HCT116 (cell line): Measurements from ENCODE around the gene LRRFIP1. TPM values are rescaled to one million over a fixed set of nuclear protein-coding genes. Genes with fewer than 3 reads are reported as not detected.
A peak's percentile ranks its signal among the peaks of the same experiment; 100 is the strongest.

Experiments used
- ATAC-seq: fragments of 200-7000 bp; cut with Tn5 transposase; 2 replicates; pipeline ENCODE4 v1.9.1; 2020; ENCODE audit warnings: mild to moderate bottlenecking, moderate library complexity
- BruUV-seq: library from RNA; stranded (reverse); fragments of 400-500 nt; replicated peaks from 2 replicates; lab custom pipeline; 2021; lab: Mats Ljungman, UMichigan
- CTCF ChIA-PET: fragments of 300-600 bp; sonication (Branson Sonifier 250); formaldehyde crosslinking; loops from one replicate; lab custom pipeline; 2021; ENCODE audit warnings: antibody characterized with exemption; lab: Charles Lee
- POLR2A ChIA-PET: fragments of 300-600, 350-600 bp; sonication (Branson Sonifier 250); formaldehyde crosslinking; loops from one replicate; lab custom pipeline; 2021; ENCODE audit warnings: antibody characterized with exemption; lab: Charles Lee
- RAD21 ChIA-PET, 2 experiments: fragments of 300-600 bp; sonication (Branson Sonifier 250); formaldehyde crosslinking; loops; one replicate each; lab custom pipeline; 2023; ENCODE audit warnings: low total read pairs in 2 of 2; ENCODE audit not compliant: uncharacterized antibody in 2 of 2, unreplicated experiment in 2 of 2, low non-redundant PET in 1 of 2; lab: Charles Lee
- DNase-seq: peaks from one replicate; pipeline ENCODE4 v3.0.0-alpha.2; 2010; ENCODE audit warnings: low read depth, low spot score
- H2AFZ ChIP-seq: fragments of 200-600 bp; shearing (Covaris generic), sonication (generic); 2 replicates; pipeline ENCODE4 v1.6.1; 2017; ENCODE audit warnings: low read depth, mixed run types, mixed read lengths, antibody characterized with exemption, low read length; ENCODE audit not compliant: poor library complexity, severe bottlenecking
- H3K27ac ChIP-seq: 2 replicates; pipeline ENCODE4 v1.5.1; 2012; ENCODE audit warnings: low read depth, low read length
- H3K27me3 ChIP-seq: fragments of 200-600 bp; sonication (generic); 2 replicates; pipeline ENCODE4 v1.6.1; 2016; ENCODE audit warnings: mixed run types, low read length, mixed read lengths; ENCODE audit not compliant: insufficient read depth
- H3K36me3 ChIP-seq, 2 experiments: fragments of 200-500 bp in 1 of 2; fragments of 200-600 bp in 1 of 2; sonication (Bioruptor generic) in 1 of 2; sonication (generic) in 1 of 2; 2 replicates each; pipeline versions ENCODE4 v1.5.1 to v1.6.1; 2014 to 2016; ENCODE audit warnings: low read length in 2 of 2, inconsistent platforms in 1 of 2, mixed read lengths in 1 of 2, mixed run types in 1 of 2; ENCODE audit not compliant: insufficient read depth in 2 of 2, control insufficient read depth in 1 of 2
- H3K4me1 ChIP-seq, 2 experiments: fragments of 200-600 bp in 1 of 2; sonication (generic) in 1 of 2; 2 replicates each; pipeline versions ENCODE4 v1.5.1 to v1.6.1; 2012 to 2017; ENCODE audit warnings: low read length in 2 of 2, inconsistent platforms in 1 of 2, mild to moderate bottlenecking in 1 of 2, mixed read lengths in 1 of 2, mixed run types in 1 of 2, moderate library complexity in 1 of 2; ENCODE audit not compliant: insufficient read depth in 2 of 2, control insufficient read depth in 1 of 2
- H3K4me2 ChIP-seq: fragments of 200-600 bp; sonication (generic); 2 replicates; pipeline ENCODE4 v1.6.1; 2017; ENCODE audit warnings: mixed run types, low read length, mixed read lengths
- H3K4me3 ChIP-seq, 2 experiments: fragments of 200-600 bp in 1 of 2; sonication (generic) in 1 of 2; replicated peaks in 1 of 2; 2 replicates each; pipeline ENCODE4 v1.5.1; 2011 to 2016; ENCODE audit warnings: low read length in 2 of 2, control low read depth in 1 of 2, low read depth in 1 of 2, mild to moderate bottlenecking in 1 of 2, mixed read lengths in 1 of 2, mixed run types in 1 of 2
- H3K79me2 ChIP-seq: fragments of 200-600 bp; sonication (generic); 2 replicates; pipeline ENCODE4 v1.6.1; 2017; ENCODE audit warnings: mild to moderate bottlenecking, mixed run types, low read length, moderate library complexity, mixed read lengths; ENCODE audit not compliant: insufficient read depth
- H3K9ac ChIP-seq: fragments of 200-600 bp; sonication (generic); 2 replicates; pipeline ENCODE4 v1.6.1; 2016; ENCODE audit warnings: low read length, mixed read lengths
- H3K9me2 ChIP-seq: fragments of 200-600 bp; sonication (generic), shearing (Covaris generic); 2 replicates; pipeline ENCODE4 v1.6.1; 2017; ENCODE audit warnings: mixed run types, mild to moderate bottlenecking, moderate library complexity; ENCODE audit not compliant: insufficient read depth
- H3K9me3 ChIP-seq, 2 experiments: fragments of 200-500 bp in 1 of 2; fragments of 200-600 bp in 1 of 2; sonication (Bioruptor generic) in 1 of 2; sonication (generic) in 1 of 2; 2 replicates each; pipeline ENCODE4 v1.6.1; 2014 to 2017; ENCODE audit warnings: low read length in 2 of 2, mixed read lengths in 2 of 2, inconsistent platforms in 1 of 2, low read depth in 1 of 2, mild to moderate bottlenecking in 1 of 2, mixed run types in 1 of 2, moderate library complexity in 1 of 2; ENCODE audit not compliant: control insufficient read depth in 1 of 2, insufficient read depth in 1 of 2
- H4K20me1 ChIP-seq: fragments of 200-600 bp; sonication (generic), shearing (Covaris generic); 2 replicates; pipeline ENCODE4 v1.6.1; 2017; ENCODE audit warnings: mixed run types, mild to moderate bottlenecking, moderate library complexity; ENCODE audit not compliant: insufficient read depth
- ELF1 ChIP-seq: IDR thresholded peaks from 2 replicates; pipeline ENCODE4 v1.6.1; 2012; ENCODE audit warnings: low read depth, borderline replicate concordance
- EZH2phosphoT487 ChIP-seq: fragments of 200-600 bp; IDR thresholded peaks from 2 replicates; pipeline ENCODE4 v1.6.1; 2018; ENCODE audit warnings: antibody characterized with exemption, borderline replicate concordance
- JUND ChIP-seq: IDR thresholded peaks from 2 replicates; pipeline ENCODE4 v1.6.1; 2012
- RAD21 ChIP-seq: IDR thresholded peaks from 2 replicates; pipeline ENCODE4 v1.6.1; 2012; ENCODE audit warnings: low read depth, mild to moderate bottlenecking
- REST ChIP-seq: IDR thresholded peaks from 2 replicates; pipeline ENCODE4 v1.6.1; 2012; ENCODE audit warnings: low read depth
- SP1 ChIP-seq: IDR thresholded peaks from 2 replicates; pipeline ENCODE4 v1.6.1; 2012; ENCODE audit warnings: low read depth
- SRF ChIP-seq: IDR thresholded peaks from 2 replicates; pipeline ENCODE4 v1.6.1; 2012; ENCODE audit warnings: low read depth
- YY1 ChIP-seq: IDR thresholded peaks from 2 replicates; pipeline ENCODE4 v1.6.1; 2011; ENCODE audit warnings: low read length, low read depth, moderate library complexity, mild to moderate bottlenecking; ENCODE audit not compliant: insufficient replicate concordance; ENCODE audit errors: extremely low read depth
- ZFX ChIP-seq: fragments of 450-650 bp; IDR thresholded peaks from 2 replicates; pipeline ENCODE4 v1.6.1; 2017
- ZNF274 ChIP-seq: fragments of 200-500 bp; sonication (Bioruptor generic); IDR thresholded peaks from 2 replicates; pipeline ENCODE4 v1.6.1; 2014; ENCODE audit warnings: mild to moderate bottlenecking, low read depth, low read length, inconsistent platforms
- intact Hi-C: fragments of 100-400 bp; cut with micrococcal nuclease; formaldehyde crosslinking; loops from 2 replicates; pipeline ENCODE4 v1.10.0; 2022
- total RNA-seq: library from RNA; stranded (reverse); gene quantifications from one replicate; pipeline ENCODE4 v1.2.1, GENCODE V29; 2021; ENCODE audit not compliant: unreplicated experiment
- TF ChIP-seq, protein P1 (sequence below), 3 experiments: fragments of 200-600 bp in 1 of 3; sonication (generic) in 1 of 3; IDR thresholded peaks in 2 of 3; conservative IDR thresholded peaks in 1 of 3; 2 replicates each; pipeline ENCODE4 v1.5.1; 2012 to 2017; ENCODE audit warnings: low read depth in 2 of 3, low read length in 2 of 3, antibody characterized with exemption in 1 of 3, borderline replicate concordance in 1 of 3, control low read depth in 1 of 3, mild to moderate bottlenecking in 1 of 3, mixed read lengths in 1 of 3, mixed run types in 1 of 3, moderate library complexity in 1 of 3; ENCODE audit not compliant: insufficient read depth in 1 of 3
- TF ChIP-seq, protein P2 (sequence below): IDR thresholded peaks from 2 replicates; pipeline ENCODE4 v1.6.1; 2012

Gene LRRFIP1
- total RNA-seq, 1 experiment from 2014 or later: 76.9 TPM

DNA sequence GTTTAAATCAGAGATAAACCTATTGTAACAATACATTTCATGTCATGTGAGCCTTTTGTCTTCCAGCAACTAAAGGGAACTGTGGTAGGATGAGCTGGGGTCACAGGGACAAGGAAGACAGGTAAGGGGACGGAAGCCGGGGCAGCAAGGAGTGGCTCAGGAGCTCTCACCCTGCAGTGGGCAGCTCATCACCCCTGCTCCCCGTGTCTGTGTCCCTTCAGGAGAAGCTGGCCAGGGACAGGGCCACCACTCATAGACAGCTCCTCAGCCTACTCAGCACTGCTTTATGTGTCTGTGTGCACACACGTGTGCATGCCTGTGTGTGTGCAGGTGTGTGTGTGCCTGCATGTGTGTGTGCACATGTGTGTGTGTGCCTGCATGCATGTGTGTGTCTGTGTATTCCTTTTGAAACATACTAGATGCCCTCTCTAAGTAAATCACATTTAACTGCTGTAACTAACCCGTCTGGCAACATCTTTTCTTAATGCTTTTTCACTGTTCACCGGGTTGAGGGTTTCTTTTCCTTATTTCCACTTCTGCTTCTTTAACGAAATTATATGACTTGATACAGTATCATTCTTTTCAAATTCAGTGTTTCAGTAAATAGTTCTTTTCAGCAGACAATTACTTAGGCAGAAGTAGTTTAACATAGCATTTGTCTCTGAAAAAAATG lies 44.2 kb downstream of the LRRFIP1 start:
- RAD21 ChIA-PET: interaction anchor here in 1 of 2 experiments (1.8 kb wide), 1 partner anchor 73 kb away, joined by 5 read pairs; no protein-coding TSS in a partner anchor
- ATAC-seq (no peak), DNase-seq (no peak)
- peaks cover 5% of the 10 kb centered on the region; the same call in 1 of the 2 replicates for H3K27me3 ChIP-seq
- no peak overlapping the region for H3K9ac ChIP-seq
- H3K9me2 ChIP-seq: no peaks in the 10 kb centered on the region
- BruUV-seq: no TSS peak
- no peaks in the 10 kb centered on the region for H4K20me1 ChIP-seq
- intact Hi-C loops: no loop called here
- no peaks in the 10 kb centered on the region for H3K9me3 ChIP-seq
- peaks cover 5 to 21% of the 10 kb centered on the region in 2 experiments for H3K4me1 ChIP-seq
- H2AFZ ChIP-seq: no peak overlapping the region
- no peak overlapping the region for H3K27ac ChIP-seq
- H3K4me2 ChIP-seq: no peak overlapping the region
- no peaks in the 10 kb centered on the region for H3K79me2 ChIP-seq
- POLR2A ChIA-PET: no interaction called here
- no peak for TF ChIP-seq REST
- TF ChIP-seq, all 23 proteins: peak for 0
- Histone ChIP-seq H3K36me3 (no peaks in the 10 kb centered on the region), H3K4me3 (no peak overlapping the region)
- CTCF ChIA-PET: interaction anchor here (1.0 to 4.9 kb wide), 9 partner anchors 9 to 592 kb away, joined by 3 to 70 read pairs (median 13); partner anchors contain the start of gene RAB17

GRCh38 chr2:237672731-237673129 lies 45.3 kb downstream of the LRRFIP1 start:
- Histone ChIP-seq H3K4me2 (peak overlapping the region; percentile 98), H3K9me2 (no peaks in the 10 kb centered on the region), H2AFZ (peak overlapping the region; percentile 89), H3K79me2 (no peaks in the 10 kb centered on the region), H3K4me1 (peaks cover 5 to 21% of the 10 kb centered on the region in 2 experiments), H3K36me3 (no peaks in the 10 kb centered on the region), H3K4me3 (0 out of 4 replicates have a peak overlapping the region, but pooled peaks of 1 of the 2 experiments have one; percentile 64), H4K20me1 (no peaks in the 10 kb centered on the region), H3K9me3 (no peaks in the 10 kb centered on the region), H3K27ac (no peak overlapping the region), H3K9ac (no peak overlapping the region), H3K27me3 (peaks cover 5% of the 10 kb centered on the region; the same call in 1 of the 2 replicates)
- no TSS peak for BruUV-seq
- no peak for DNase-seq
- ChIA-PET CTCF (interaction anchor here (1.1 to 4.9 kb wide), 12 partner anchors 10 to 590 kb away, joined by 3 to 70 read pairs (median 10); partner anchors contain the start of gene RAB17), RAD21 (interaction anchor here (1.0 to 2.2 kb wide), 5 partner anchors 20 to 102 kb away, joined by 3 to 7 read pairs (median 5); no protein-coding TSS in a partner anchor), POLR2A (no interaction called here)
- no peak for ATAC-seq
- intact Hi-C loops: loop anchor here (1.0 kb wide), 2 partner anchors 73 to 102 kb away; no protein-coding TSS in a partner anchor
- TF ChIP-seq, protein P1, sequence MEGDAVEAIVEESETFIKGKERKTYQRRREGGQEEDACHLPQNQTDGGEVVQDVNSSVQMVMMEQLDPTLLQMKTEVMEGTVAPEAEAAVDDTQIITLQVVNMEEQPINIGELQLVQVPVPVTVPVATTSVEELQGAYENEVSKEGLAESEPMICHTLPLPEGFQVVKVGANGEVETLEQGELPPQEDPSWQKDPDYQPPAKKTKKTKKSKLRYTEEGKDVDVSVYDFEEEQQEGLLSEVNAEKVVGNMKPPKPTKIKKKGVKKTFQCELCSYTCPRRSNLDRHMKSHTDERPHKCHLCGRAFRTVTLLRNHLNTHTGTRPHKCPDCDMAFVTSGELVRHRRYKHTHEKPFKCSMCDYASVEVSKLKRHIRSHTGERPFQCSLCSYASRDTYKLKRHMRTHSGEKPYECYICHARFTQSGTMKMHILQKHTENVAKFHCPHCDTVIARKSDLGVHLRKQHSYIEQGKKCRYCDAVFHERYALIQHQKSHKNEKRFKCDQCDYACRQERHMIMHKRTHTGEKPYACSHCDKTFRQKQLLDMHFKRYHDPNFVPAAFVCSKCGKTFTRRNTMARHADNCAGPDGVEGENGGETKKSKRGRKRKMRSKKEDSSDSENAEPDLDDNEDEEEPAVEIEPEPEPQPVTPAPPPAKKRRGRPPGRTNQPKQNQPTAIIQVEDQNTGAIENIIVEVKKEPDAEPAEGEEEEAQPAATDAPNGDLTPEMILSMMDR (IDR thresholded peaks at IDR 0.05 in 2 of 3, conservative IDR thresholded peaks at IDR 0.05 in 1 of 3; ENCODE audit: borderline replicate concordance in 1 of 3, insufficient read depth in 1 of 3, low read depth in 2 of 3, low read length in 2 of 3): no peak
- TF ChIP-seq, protein P2, sequence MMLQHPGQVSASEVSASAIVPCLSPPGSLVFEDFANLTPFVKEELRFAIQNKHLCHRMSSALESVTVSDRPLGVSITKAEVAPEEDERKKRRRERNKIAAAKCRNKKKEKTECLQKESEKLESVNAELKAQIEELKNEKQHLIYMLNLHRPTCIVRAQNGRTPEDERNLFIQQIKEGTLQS: no peak
- no peak for TF ChIP-seq SP1
- no peak for TF ChIP-seq SRF
- no peak for TF ChIP-seq ZFX
- TF ChIP-seq YY1: no peak
- TF ChIP-seq RAD21: no peak
- no peak for TF ChIP-seq EZH2phosphoT487
- no peak for TF ChIP-seq JUND
- no peak for TF ChIP-seq ZNF274
- no peak for TF ChIP-seq ELF1
